Transverse colon (tissue), 4 donors: ENCODE measurements around the gene LAMTOR2. TPM values are rescaled to one million over a fixed set of nuclear protein-coding genes. Genes with fewer than 3 reads are reported as not detected.
A peak's percentile ranks its signal among the peaks of the same experiment; 100 is the strongest.

Source experiments
- DNase-seq: peaks from one replicate; pipeline ENCODE4 v3.0.0-alpha.2; 2019
- H3K27ac ChIP-seq, 4 donors: fragments of 200-600 bp; sonication (generic); 2 replicates each; pipeline ENCODE4 v1.5.1; 2016 to 2018; ENCODE audit warnings: inconsistent platforms in 4 of 4
- H3K27me3 ChIP-seq: fragments of 200-600 bp; sonication (generic); 2 replicates; pipeline ENCODE4 v1.5.1; 2017; ENCODE audit warnings: inconsistent platforms
- H3K36me3 ChIP-seq, 4 donors: fragments of 200-600 bp; sonication (generic); 2 replicates each; pipeline ENCODE4 v1.5.1; 2017 to 2019; ENCODE audit warnings: inconsistent platforms in 4 of 4
- H3K4me1 ChIP-seq, 4 donors: fragments of 200-600 bp; sonication (generic); 2 replicates each; pipeline ENCODE4 v1.5.1; 2017 to 2020; ENCODE audit warnings: inconsistent platforms in 4 of 4
- H3K4me3 ChIP-seq, 4 donors: fragments of 200-600 bp; sonication (generic); 1 replicate in 1 of 4; 2 replicates in 3 of 4; pipeline versions ENCODE4 v1.5.1 to v1.6.1; 2017 to 2019; ENCODE audit warnings: inconsistent platforms in 4 of 4
- H3K9me3 ChIP-seq, 2 donors: fragments of 200-600 bp; sonication (generic); 2 replicates each; pipeline ENCODE4 v1.5.1; 2017 to 2019; ENCODE audit warnings: inconsistent platforms in 2 of 2
- EP300 ChIP-seq: sonication (generic); formaldehyde crosslinking; IDR thresholded peaks from one replicate; pipeline ENCODE4 v1.6.1; 2017; ENCODE audit warnings: antibody characterized with exemption, low read depth
- POLR2A ChIP-seq: fragments of 450-650 bp; IDR thresholded peaks from one replicate; pipeline ENCODE4 v1.6.1; 2016; ENCODE audit warnings: antibody characterized with exemption, mild to moderate bottlenecking, moderate library complexity
- POLR2AphosphoS5 ChIP-seq, 3 donors: sonication (generic); formaldehyde crosslinking; IDR thresholded peaks; one replicate each; pipeline ENCODE4 v1.6.1; 2016; ENCODE audit warnings: antibody characterized with exemption in 3 of 3
- WGBS, 2 donors: methylation state at CpG; one replicate each; pipeline ENCODE4 v1.1.5; 2018; ENCODE audit warnings: low coverage in 1 of 2; 5-methylcytosine and 5-hydroxymethylcytosine counted together
- in situ Hi-C, 4 donors: fragments of 200-750 bp; cut with MboI; loops; one replicate each; pipeline versions ENCODE4 v1.15.0 to v1.15.1; 2017; ENCODE audit warnings: low sequenced_read_pairs in 3 of 4, low pct_ligation_motif_present in 1 of 4, low pct_unique_long_range_greater_than_20kb in 1 of 4
- intact Hi-C: fragments of 100-400 bp; cut with DNase I; formaldehyde crosslinking; loops from one replicate; pipeline ENCODE4 v1.15.1; 2023; ENCODE audit warnings: low total_unique reads
- total RNA-seq, 4 donors: library from RNA; depleted of rRNA; stranded (reverse); fragments of >200 nt; gene quantifications; one replicate each; pipeline ENCODE4 v1.1.0, GENCODE V29; 2016
- TF ChIP-seq, protein P1 (sequence below), 5 experiments: fragments of 200-600 bp in 3 of 5; fragments of 450-650 bp in 2 of 5; sonication (generic) in 3 of 5; IDR thresholded peaks; 1 replicate in 2 of 5; 2 replicates in 3 of 5; pipeline ENCODE4 v1.5.1; 2016 to 2017; ENCODE audit warnings: antibody characterized with exemption in 5 of 5, inconsistent platforms in 3 of 5, mild to moderate bottlenecking in 2 of 5, moderate library complexity in 1 of 5

The LAMTOR2 gene
- total RNA-seq, 4 donors from 2014 or later: 20.9 to 70.9 (median 47.5) TPM

DNA sequence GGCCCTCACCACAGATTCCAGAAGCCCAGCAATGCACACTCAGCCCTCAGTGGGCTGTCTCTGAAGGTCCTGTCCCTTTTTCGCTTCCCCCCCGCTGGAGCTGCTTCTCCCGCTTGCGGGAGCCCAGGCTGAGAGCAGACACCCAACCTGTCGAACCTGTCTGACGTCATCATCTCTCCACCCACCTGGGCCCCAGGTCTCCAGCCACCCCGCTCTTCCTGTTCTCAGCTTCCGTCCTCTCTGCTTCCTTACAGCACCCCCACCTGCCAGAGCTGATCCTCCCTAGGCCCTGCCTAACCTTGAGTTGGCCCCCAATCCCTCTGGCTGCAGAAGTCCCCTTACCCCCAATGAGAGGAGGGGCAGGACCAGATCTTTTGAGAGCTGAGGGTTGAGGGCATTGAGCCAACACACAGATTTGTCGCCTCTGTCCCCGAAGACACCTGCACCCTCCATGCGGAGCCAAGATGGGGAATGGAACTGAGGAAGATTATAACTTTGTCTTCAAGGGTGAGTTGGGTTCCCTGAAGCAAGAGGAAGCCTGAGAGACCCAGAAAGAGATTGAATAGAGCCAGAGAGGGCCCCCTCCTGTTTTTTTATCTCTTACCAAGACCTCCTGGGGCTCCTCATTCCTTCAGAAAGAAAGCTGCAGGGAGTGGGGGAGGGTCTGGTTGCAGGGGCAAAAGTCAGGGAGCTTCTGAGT is 6.5 kb downstream of the LAMTOR2 start, which contains the start of gene RAB25:
Gene RAB25 (plus strand): TSS at position 224 of the 700 bp plus-strand sequence. CDS start 241 bp downstream, at position 465.
- no peaks in the 10 kb centered on the region for H3K36me3 ChIP-seq
- H3K27me3 ChIP-seq: no peaks in the 10 kb centered on the region
- in situ Hi-C loops: no loop called here
- DNase-seq: peak; percentile 89
- 43% methylated on average over 11 of the region's 11 CpGs; no CpG with 5 or more reads in 1 of the 2 donors for WGBS, 2 donors
- intact Hi-C loops: no loop called here
- peak within 1 kb of the TSS; percentile 85 to 87 (median 85) for H3K27ac ChIP-seq
- H3K4me3 ChIP-seq: peak within 1 kb of the TSS in 3 of 4 donors; percentile 36 to 49 (median 41)
- peaks cover 0 to 13% (median under 1%) of the 10 kb centered on the region in 4 donors for H3K4me1 ChIP-seq
- TF ChIP-seq POLR2AphosphoS5 (IDR thresholded peaks at IDR 0.05) (peak; percentile 78 to 97 (median 90)), POLR2A (peak; percentile 94)
- TF ChIP-seq, protein P1, sequence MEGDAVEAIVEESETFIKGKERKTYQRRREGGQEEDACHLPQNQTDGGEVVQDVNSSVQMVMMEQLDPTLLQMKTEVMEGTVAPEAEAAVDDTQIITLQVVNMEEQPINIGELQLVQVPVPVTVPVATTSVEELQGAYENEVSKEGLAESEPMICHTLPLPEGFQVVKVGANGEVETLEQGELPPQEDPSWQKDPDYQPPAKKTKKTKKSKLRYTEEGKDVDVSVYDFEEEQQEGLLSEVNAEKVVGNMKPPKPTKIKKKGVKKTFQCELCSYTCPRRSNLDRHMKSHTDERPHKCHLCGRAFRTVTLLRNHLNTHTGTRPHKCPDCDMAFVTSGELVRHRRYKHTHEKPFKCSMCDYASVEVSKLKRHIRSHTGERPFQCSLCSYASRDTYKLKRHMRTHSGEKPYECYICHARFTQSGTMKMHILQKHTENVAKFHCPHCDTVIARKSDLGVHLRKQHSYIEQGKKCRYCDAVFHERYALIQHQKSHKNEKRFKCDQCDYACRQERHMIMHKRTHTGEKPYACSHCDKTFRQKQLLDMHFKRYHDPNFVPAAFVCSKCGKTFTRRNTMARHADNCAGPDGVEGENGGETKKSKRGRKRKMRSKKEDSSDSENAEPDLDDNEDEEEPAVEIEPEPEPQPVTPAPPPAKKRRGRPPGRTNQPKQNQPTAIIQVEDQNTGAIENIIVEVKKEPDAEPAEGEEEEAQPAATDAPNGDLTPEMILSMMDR (IDR thresholded peaks at IDR 0.05): no peak
- no peaks in the 10 kb centered on the region for H3K9me3 ChIP-seq

DNA sequence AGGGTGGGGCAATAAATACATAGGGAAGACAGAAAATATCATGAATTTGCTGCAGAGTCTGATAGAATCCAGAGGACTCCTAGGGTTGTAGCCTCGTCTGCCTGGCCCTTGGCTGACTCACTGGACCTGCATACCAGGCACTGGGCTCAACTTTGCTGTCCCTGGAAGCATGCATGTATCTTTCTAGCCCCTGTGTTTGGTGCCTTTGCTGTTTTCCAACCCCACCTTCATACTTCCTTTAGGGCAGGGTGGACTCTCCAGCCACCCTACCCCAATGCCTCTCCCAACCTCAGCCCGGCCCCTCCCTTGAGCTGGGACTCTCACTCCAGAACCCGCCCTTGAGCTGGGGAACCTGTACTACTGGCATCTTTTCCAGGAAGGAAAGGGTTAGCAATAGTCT is 7.6 kb downstream of the LAMTOR2 start:
- no peaks in the 10 kb centered on the region for H3K36me3 ChIP-seq
- DNase-seq: peak; percentile 67
- WGBS, 2 donors: 51 to 62% methylated on average over 3 of the region's 3 CpGs
- H3K27ac ChIP-seq: peak overlapping the region; percentile 85 to 87 (median 85)
- peaks cover 0 to 11% (median 0%) of the 10 kb centered on the region in 4 donors for H3K4me1 ChIP-seq
- TF ChIP-seq EP300 (no peak), POLR2A (peak; percentile 42), POLR2AphosphoS5 (IDR thresholded peaks at IDR 0.05) (peak in 2 of 3 donors; percentile 30 to 32)
- intact Hi-C loops (no loop called here), in situ Hi-C loops (no loop called here)
- H3K9me3 ChIP-seq: no peaks in the 10 kb centered on the region
- no peaks in the 10 kb centered on the region for H3K27me3 ChIP-seq
- H3K4me3 ChIP-seq: peak overlapping the region in 3 of 4 donors; percentile 36 to 49 (median 41)

DNA sequence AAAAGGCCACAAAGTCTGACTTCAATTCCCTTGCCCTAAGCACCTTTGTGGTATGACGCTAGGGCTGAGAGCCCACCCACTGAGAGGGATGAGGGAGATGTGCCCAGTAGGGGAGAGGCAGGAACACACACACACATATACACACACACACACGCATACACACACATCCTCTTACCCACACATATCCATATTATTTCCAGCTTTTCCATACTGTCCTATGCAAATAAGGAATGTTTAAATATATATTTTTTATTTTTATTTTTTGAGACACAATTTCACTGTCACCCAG is 9.4 kb downstream of the LAMTOR2 start:
- WGBS, 2 donors: 59% methylated on average over 2 of the region's 2 CpGs; no CpG with 5 or more reads in 1 of the 2 donors

DNA sequence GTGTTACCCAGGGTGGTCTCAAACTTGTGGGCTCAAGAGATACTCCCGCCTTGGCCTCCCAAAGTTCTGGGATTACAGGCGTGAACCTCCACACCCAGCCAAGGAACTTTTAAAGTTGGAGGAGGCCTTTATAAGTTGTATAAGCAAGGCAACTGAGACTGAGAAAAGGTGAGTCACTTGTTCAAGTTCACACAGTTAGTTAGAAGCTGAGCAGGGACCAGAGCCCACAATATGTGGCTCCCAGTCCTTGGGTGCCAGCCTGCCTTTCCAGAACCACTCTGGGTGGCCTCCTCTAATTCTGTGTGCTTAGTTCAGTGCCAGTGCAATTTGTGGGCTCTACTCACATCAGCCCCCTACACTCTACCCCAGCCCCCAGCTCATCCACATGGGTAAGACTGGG is 10.0 kb downstream of the LAMTOR2 start:
- no peak for DNase-seq
- intact Hi-C loops (no loop called here), in situ Hi-C loops (no loop called here)
- 97% methylated on average over 2 of the region's 2 CpGs; no CpG with 5 or more reads in 1 of the 2 donors for WGBS, 2 donors
- no peaks in the 10 kb centered on the region for H3K9me3 ChIP-seq
- no peaks in the 10 kb centered on the region for H3K27me3 ChIP-seq
- H3K4me3 ChIP-seq: no peak overlapping the region
- TF ChIP-seq POLR2A: no peak
- no peak for TF ChIP-seq EP300
- TF ChIP-seq, protein P1 (IDR thresholded peaks at IDR 0.05): no peak
- TF ChIP-seq POLR2AphosphoS5 (IDR thresholded peaks at IDR 0.05): no peak
- peaks cover 0 to 3% (median 0%) of the 10 kb centered on the region in 4 donors for H3K36me3 ChIP-seq
- no peak overlapping the region for H3K27ac ChIP-seq
- peaks cover 0 to 11% (median 0%) of the 10 kb centered on the region in 4 donors for H3K4me1 ChIP-seq

More for the DNA sequence above, 9.4 kb downstream of the LAMTOR2 start:
- no peaks in the 10 kb centered on the region for H3K9me3 ChIP-seq
- H3K4me3 ChIP-seq: no peak overlapping the region
- in situ Hi-C loops: no loop called here
- H3K4me1 ChIP-seq: peaks cover 0 to 11% (median 0%) of the 10 kb centered on the region in 4 donors
- DNase-seq: no peak
- no peak for TF ChIP-seq EP300
- TF ChIP-seq POLR2A: no peak
- no peak for TF ChIP-seq POLR2AphosphoS5 (IDR thresholded peaks at IDR 0.05)
- TF ChIP-seq, protein P1 (IDR thresholded peaks at IDR 0.05): no peak
- H3K27ac ChIP-seq: peak overlapping the region in 1 of 4 donors; percentile 87
- intact Hi-C loops: no loop called here
- H3K27me3 ChIP-seq: no peaks in the 10 kb centered on the region
- no peaks in the 10 kb centered on the region for H3K36me3 ChIP-seq
